Measurements from ENCODE around the gene TROAP. TPM values are rescaled to one million over a fixed set of nuclear protein-coding genes. Genes with fewer than 3 reads are reported as not detected.
A peak's percentile ranks its signal among the peaks of the same experiment; 100 is the strongest.
"Not testable (repeated sequence)": the region's sequence is repeated elsewhere in the genome, so short reads cannot be mapped to it uniquely, and the experiment has no call there.

TROAP gene
- total and polyA plus RNA-seq, 2 donors: 0.48 to 10.4 TPM

GRCh38 chr12:49330631-49331379 lies 7.8 kb downstream of the TROAP start:
- DNase-seq (ENCODE audit: extremely low spot score): no peak
- 76% methylated on average over 14 of the region's 14 CpGs for WGBS
- Histone ChIP-seq H3K36me3 (ENCODE audit: insufficient read depth) (no peaks in the 10 kb centered on the region), H3K4me3 (ENCODE audit: low read depth, low read length) (no peak overlapping the region), H3K4me1 (ENCODE audit: insufficient read depth) (no peaks in the 10 kb centered on the region), H3K27ac (ENCODE audit: low read depth) (no peak overlapping the region)

DNA sequence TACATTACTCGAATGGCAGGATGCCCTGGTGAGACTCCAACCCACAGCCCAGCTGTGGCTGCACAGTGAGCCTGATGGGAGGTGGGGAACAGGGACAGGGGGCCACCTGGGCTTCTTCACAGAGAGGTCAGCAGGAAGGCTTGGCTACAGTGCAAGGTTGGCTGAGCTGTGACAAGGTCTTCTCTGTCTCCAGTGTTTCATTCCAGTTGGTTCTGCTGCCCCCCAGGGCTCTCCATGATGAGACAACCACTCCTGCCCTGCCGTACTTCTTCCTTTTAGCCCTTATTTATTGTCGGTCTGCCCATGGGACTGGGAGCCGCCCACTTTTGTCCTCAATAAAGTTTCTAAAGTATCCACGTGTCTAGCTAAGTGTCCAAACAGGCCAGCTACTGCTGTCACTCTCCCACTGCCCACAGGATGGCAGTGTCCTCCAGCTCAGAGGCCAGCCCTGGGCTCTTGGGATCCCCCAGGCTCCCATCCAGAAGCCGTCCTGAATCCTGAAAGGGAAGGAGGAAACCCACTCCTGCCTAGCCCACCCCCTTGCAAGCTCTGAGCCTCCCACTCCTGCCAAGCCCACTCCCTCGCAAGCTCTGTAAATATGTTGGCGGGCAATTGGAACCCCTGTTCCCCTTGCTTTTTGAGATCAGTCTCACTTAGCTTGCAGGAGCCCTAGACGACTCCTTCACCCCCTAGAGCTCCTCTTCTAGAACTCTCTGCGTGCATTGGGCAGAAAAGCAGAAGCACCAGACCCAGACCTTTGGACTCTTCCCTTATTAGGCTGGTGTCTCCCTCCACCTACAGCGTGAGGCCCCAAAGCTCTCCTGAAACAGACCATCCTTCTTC lies 8.5 kb downstream of the TROAP start:
- H3K36me3 ChIP-seq (ENCODE audit: insufficient read depth): no peaks in the 10 kb centered on the region
- no peaks in the 10 kb centered on the region for H3K4me1 ChIP-seq (ENCODE audit: insufficient read depth)
- 49% methylated on average over 11 of the region's 11 CpGs for WGBS
- no peak overlapping the region for H3K4me3 ChIP-seq (ENCODE audit: low read depth, low read length)
- no peak overlapping the region for H3K27ac ChIP-seq (ENCODE audit: low read depth)
- DNase-seq (ENCODE audit: extremely low spot score): peak; percentile 47

DNA sequence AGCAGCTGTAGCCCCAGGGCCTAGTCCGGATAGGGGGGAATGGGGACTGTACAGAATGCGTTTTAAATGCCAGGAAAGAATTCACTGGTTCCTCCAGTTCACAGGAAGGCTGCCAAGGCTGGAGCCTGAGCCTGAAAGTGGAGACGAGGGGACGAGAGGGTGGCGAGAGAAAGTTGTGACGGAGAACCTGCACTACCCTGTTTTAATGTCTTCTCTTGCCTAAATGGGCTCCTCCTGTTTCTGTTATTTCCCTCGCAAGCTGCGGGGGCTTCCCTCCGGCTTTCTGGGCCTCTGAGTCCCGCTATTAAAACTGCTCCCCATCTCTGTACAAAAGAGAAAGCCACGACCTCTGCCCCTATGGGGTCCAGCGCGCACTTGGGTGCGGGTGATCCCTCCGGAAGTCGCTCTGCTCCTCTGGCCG lies 9.4 kb downstream of the TROAP start:
- Histone ChIP-seq H3K27ac (ENCODE audit: low read depth) (no peak overlapping the region), H3K4me1 (ENCODE audit: insufficient read depth) (no peaks in the 10 kb centered on the region), H3K4me3 (ENCODE audit: low read depth, low read length) (no peak overlapping the region), H3K36me3 (ENCODE audit: insufficient read depth) (no peaks in the 10 kb centered on the region)
- DNase-seq (ENCODE audit: extremely low spot score): no peak
- 73% methylated on average over 17 of the region's 17 CpGs for WGBS

DNA sequence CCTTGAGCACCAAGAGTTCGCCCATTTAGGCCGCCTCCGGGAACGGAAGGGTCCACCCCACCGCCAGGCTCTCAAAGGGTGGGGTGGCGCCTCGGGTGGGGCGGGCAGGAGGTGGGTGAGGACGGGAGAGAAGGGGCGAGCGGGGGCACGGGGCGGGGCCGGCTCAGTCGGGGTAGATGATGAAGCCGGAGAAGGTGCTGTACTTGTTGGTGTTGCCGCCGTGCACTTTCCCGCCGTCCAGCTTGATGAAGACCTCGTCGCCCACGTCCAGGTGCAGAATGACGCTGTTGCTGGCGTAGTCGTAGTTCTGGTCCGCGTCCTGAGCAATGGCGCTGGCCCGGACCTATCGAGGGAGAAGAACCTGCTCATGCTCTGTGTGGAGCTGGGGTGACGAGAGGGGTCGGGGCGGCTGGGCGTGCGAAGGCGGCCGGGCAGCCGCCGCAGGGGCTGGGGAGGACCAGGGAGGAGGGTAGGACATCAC lies 9.9 kb downstream of the TROAP start:
- no peaks in the 10 kb centered on the region for H3K36me3 ChIP-seq (ENCODE audit: insufficient read depth)
- H3K27ac ChIP-seq (ENCODE audit: low read depth): no peak overlapping the region
- H3K4me1 ChIP-seq (ENCODE audit: insufficient read depth): no peaks in the 10 kb centered on the region
- no peak for DNase-seq (ENCODE audit: extremely low spot score)
- H3K4me3 ChIP-seq (ENCODE audit: low read depth, low read length): no peak overlapping the region
- WGBS: 24% methylated on average over 40 of the region's 40 CpGs

- not testable (repeated sequence) for H3K4me3 ChIP-seq (ENCODE audit: low read depth, low read length); H3K36me3 ChIP-seq (ENCODE audit: insufficient read depth); H3K4me1 ChIP-seq (ENCODE audit: insufficient read depth); DNase-seq (ENCODE audit: extremely low spot score); H3K27ac ChIP-seq (ENCODE audit: low read depth)
- 42% methylated on average over 21 of the region's 21 CpGs for WGBS
These were observed 10.7 kb downstream of the TROAP start for GRCh38 chr12:49333778-49334177.

DNA sequence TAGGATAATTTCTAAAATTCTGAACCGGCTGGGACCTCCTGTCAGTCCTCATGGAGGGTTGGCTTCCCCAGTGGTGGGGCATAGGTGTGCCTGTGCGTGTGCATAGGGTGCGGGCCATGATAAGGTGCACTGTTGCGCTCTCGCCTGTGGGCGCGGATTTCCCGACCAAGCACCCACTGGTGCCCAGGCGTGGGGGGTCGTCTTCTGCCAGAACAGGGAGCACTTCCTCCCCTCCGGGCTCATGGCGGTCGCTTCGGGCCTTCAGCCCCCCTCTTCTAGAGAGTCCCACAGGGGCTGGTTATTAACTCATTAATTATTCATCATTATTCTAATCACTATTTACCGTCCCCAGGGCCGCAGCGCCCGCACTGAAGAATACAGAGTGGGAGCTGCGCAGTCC lies 11.2 kb downstream of the TROAP start:
- 43% methylated on average over 19 of the region's 19 CpGs for WGBS
- DNase-seq (ENCODE audit: extremely low spot score): no peak
- no peaks in the 10 kb centered on the region for H3K4me1 ChIP-seq (ENCODE audit: insufficient read depth)

DNA sequence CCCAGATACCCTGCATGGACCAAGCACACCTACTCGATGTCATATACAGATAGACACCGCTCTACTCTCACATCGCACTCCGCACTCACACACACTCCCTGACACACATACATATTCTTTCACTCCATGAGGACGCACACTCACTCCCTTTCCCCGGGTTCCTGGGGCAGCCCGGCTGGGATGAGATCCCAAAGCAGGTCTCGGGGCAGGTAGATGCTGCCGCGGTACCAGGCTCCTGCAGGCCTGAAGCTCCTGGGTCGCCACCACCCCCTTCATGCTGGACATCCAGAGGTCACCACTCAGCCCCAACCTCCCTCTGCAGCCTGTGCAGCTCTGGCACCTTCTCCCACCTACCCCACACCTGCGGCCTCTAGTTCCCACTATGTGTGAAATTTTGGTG lies 11.6 kb downstream of the TROAP start:
- Histone ChIP-seq H3K4me3 (ENCODE audit: low read depth, low read length) (no peak overlapping the region), H3K27ac (ENCODE audit: low read depth) (no peak overlapping the region), H3K36me3 (ENCODE audit: insufficient read depth) (no peaks in the 10 kb centered on the region), H3K4me1 (ENCODE audit: insufficient read depth) (no peaks in the 10 kb centered on the region)
- DNase-seq (ENCODE audit: extremely low spot score): no peak
- WGBS: 53% methylated on average over 12 of the region's 12 CpGs

More for the DNA sequence above, 11.2 kb downstream of the TROAP start:
- H3K4me3 ChIP-seq (ENCODE audit: low read depth, low read length): no peak overlapping the region
- no peak overlapping the region for H3K27ac ChIP-seq (ENCODE audit: low read depth)
- no peaks in the 10 kb centered on the region for H3K36me3 ChIP-seq (ENCODE audit: insufficient read depth)

DNA sequence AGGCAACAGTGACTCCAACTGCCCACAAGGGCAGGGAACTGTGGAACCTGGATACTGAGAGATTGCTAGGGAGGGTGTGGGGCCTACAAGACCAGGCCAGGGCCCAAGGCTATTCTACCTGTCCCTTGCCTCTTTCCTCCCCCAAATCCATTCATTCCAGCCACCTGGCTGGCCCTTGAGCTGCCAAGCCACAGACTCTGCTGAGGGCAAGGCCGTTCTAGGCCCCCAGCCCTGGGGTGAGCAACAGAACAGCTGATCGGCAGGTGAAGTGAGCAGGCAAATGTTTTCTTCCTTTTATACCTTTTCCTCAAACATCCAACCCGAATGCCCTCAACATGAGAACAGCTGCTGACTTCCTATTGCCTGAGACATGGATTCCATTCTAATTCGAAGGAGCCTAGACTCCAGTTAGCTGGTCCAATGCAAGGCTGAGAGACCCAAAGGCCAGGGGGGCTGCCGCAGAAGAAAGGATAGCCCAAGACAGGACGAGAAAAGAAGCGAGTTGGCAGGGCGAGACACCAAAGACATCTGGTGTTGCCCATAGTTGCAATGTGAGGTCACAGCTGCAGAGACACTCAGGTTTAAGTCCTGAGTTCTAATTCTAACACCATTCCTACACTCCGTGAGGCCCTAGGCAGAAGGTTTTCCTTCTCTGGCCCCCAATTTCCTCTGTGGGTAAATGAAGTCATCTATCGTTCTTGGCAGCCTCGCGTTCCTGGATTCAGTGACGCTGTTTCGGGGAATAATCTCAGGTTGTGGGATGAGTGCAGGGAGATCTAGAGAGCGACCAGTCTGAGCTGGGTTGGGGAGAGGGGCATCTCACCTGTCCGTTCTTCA lies 12.3 kb downstream of the TROAP start:
- 60% methylated on average over 16 of the region's 16 CpGs for WGBS
- H3K4me3 ChIP-seq (ENCODE audit: low read depth, low read length): no peak overlapping the region
- no peaks in the 10 kb centered on the region for H3K36me3 ChIP-seq (ENCODE audit: insufficient read depth)
- H3K4me1 ChIP-seq (ENCODE audit: insufficient read depth): no peaks in the 10 kb centered on the region
- no peak for DNase-seq (ENCODE audit: extremely low spot score)
- no peak overlapping the region for H3K27ac ChIP-seq (ENCODE audit: low read depth)

DNA sequence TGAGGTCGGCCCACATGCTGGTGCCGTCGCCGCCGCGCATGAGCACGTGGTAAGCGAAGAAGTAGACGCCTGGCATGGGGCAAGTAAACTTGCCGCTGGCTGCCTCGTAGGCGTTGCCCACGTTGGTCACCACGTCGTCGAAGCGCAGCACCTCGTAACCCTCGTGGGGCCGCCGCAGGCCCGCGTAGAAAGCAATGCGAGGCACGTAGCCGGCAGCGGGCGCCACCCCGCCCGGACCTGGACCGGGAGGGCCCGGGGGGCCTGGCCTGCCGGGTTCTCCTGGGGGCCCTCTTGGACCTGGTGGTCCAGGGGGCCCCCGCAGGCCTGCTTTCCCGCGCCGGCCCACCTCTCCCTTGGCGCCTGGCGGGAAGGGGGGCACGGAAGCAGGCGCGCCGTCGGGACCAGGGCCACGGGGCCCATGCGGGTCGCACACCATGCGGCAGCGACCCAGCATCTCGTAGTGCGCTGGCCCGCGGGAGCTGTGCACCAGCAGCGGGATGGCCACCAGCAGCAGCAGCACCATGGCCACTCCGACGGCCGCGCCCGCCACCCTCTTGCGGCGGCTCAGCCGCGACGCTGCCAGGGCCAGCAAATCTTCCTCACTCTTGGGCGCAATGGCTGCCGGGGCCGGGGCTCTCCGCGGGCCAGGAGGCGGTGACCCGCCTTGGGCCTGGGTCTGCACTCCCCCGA lies 13.0 kb downstream of the TROAP start:
- H3K4me3 ChIP-seq (ENCODE audit: low read depth, low read length): no peak overlapping the region
- H3K27ac ChIP-seq (ENCODE audit: low read depth): no peak overlapping the region
- no peaks in the 10 kb centered on the region for H3K36me3 ChIP-seq (ENCODE audit: insufficient read depth)
- WGBS: 8% methylated on average over 72 of the region's 72 CpGs
- DNase-seq (ENCODE audit: extremely low spot score): no peak
- no peaks in the 10 kb centered on the region for H3K4me1 ChIP-seq (ENCODE audit: insufficient read depth)

- WGBS: 1% methylated on average over 65 of the region's 65 CpGs
- peak within 1 kb of the TSS; percentile 7 for H3K4me3 ChIP-seq (ENCODE audit: low read depth, low read length)
- no peaks in the 10 kb centered on the region for H3K36me3 ChIP-seq (ENCODE audit: insufficient read depth)
- no peak for DNase-seq (ENCODE audit: extremely low spot score)
- no peak within 1 kb of the TSS for H3K27ac ChIP-seq (ENCODE audit: low read depth)
- no peaks in the 10 kb centered on the region for H3K4me1 ChIP-seq (ENCODE audit: insufficient read depth)
These were observed 13.9 kb downstream of the TROAP start, which contains the start of gene C1QL4 for GRCh38 chr12:49336645-49337584. Gene C1QL4, minus strand, starts transcription at chr12:49337188. Its CDS starts 711 bp downstream, at chr12:49336477.

DNA sequence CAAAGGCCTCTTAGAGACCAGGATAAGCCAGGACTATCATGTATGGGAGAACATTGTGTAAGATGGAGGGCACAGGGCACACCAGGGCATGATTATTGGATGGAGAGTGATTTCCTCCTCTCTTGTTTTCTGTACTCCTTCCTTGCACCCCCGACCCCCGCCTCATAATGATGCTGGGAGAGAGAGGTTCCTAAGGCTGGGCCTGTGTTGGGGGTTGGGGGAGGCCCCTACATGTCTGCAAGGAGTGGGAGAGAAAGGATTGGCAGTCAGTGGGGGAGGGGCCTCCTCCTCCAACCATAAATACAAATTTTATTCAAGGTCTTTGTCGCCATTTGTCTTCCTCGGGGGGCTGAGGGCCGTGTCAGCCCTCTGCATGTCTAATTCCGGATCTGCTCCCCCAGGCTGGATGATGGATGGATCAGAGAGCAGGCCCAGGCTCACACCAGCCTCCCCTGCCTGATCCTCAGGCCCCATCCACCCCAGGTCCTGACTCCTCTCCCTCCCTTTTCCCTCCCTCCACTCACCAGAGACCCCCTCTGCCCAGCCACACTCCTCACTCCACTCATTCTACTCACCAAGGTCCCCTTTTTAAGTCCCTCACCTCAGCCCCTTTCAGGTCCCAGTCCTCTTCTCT lies 15.9 kb downstream of the TROAP start:
- Histone ChIP-seq H3K27ac (ENCODE audit: low read depth) (no peak overlapping the region), H3K36me3 (ENCODE audit: insufficient read depth) (no peaks in the 10 kb centered on the region), H3K4me1 (ENCODE audit: insufficient read depth) (no peaks in the 10 kb centered on the region), H3K4me3 (ENCODE audit: low read depth, low read length) (no peak overlapping the region)
- DNase-seq (ENCODE audit: extremely low spot score): no peak
- WGBS: 67% methylated on average over 6 of the region's 6 CpGs

DNA sequence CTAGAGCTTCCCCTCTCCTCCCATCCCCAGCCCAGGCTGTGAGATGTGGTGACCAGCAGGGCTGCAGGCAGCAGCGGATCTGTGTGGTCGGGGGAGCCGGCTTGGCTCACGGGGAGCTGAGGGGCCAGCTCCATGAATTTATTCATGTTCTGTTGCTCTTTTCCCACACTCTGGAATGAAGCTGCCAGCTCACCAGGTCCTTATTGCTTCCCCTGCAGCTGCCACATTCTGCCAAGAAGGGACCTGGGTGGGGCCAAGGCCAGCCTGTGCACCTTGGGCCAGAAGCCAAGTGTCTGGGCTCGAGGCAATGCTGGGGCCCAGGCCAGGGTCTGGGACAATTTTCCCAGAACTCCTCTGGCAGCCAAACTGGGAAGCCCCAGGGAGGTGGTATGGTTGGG lies 16.4 kb downstream of the TROAP start:
- no peak overlapping the region for H3K4me3 ChIP-seq (ENCODE audit: low read depth, low read length)
- H3K36me3 ChIP-seq (ENCODE audit: insufficient read depth): no peaks in the 10 kb centered on the region
- no peak overlapping the region for H3K27ac ChIP-seq (ENCODE audit: low read depth)
- no peaks in the 10 kb centered on the region for H3K4me1 ChIP-seq (ENCODE audit: insufficient read depth)
- no peak for DNase-seq (ENCODE audit: extremely low spot score)
- 58% methylated on average over 5 of the region's 5 CpGs for WGBS
